Adrenal gland (tissue), 12 donors: Measurements from ENCODE around the gene KIAA0586. TPM values are rescaled to one million over a fixed set of nuclear protein-coding genes. Genes with fewer than 3 reads are reported as not detected.
"Not testable (repeated sequence)": the region's sequence is repeated elsewhere in the genome, so short reads cannot be mapped to it uniquely, and the experiment has no call there.

Experiments
- DNase-seq, 7 donors: peaks; one replicate each; pipeline ENCODE4 v3.0.0-alpha.2; 2019 to 2020
- H3K27ac ChIP-seq, 5 donors: fragments of 200-600 bp; sonication (generic) in 4 of 5; 1 replicate in 3 of 5; 2 replicates in 2 of 5; pipeline versions ENCODE4 v1.5.1 to v1.8.0; 2016 to 2020; ENCODE audit warnings: mild to moderate bottlenecking in 1 of 5
- H3K27me3 ChIP-seq: fragments of 200-600 bp; 2 replicates; pipeline ENCODE4 v1.8.0; 2021
- H3K36me3 ChIP-seq, 2 donors: fragments of 200-600 bp; replicated peaks in 1 of 2; 1 replicate in 1 of 2; 2 replicates in 1 of 2; pipeline versions ENCODE4 v1.5.1 to v1.8.0; 2018 to 2022
- H3K4me1 ChIP-seq, 2 donors: fragments of 200-600 bp; replicated peaks in 1 of 2; 1 replicate in 1 of 2; 2 replicates in 1 of 2; pipeline versions ENCODE4 v1.5.1 to v1.8.0; 2018 to 2021
- H3K4me3 ChIP-seq, 4 donors: fragments of 200-600 bp; sonication (generic) in 3 of 4; one replicate each; pipeline ENCODE4 v1.5.1; 2016 to 2018
- H3K9me3 ChIP-seq, 3 donors: fragments of 200-600 bp; sonication (generic) in 1 of 3; replicated peaks in 1 of 3; 1 replicate in 2 of 3; 2 replicates in 1 of 3; pipeline versions ENCODE4 v1.5.1 to v1.8.0; 2016 to 2021
- POLR2A ChIP-seq, 2 donors: fragments of 450-650 bp; IDR thresholded peaks; one replicate each; pipeline ENCODE4 v1.6.1; 2017; ENCODE audit warnings: antibody characterized with exemption in 2 of 2, mild to moderate bottlenecking in 2 of 2, moderate library complexity in 1 of 2
- WGBS, 4 donors: extraction: QIAGEN DNeasy Blood & Tissue Kit in 2 of 4; methylation state at CpG; one replicate each; pipeline versions ENCODE4 v1.1.5 to v1.1.7; 2013 to 2017; 5-methylcytosine and 5-hydroxymethylcytosine counted together
- intact Hi-C, 2 donors: fragments of 100-400 bp; cut with DNase I; formaldehyde crosslinking; loops; one replicate each; pipeline versions ENCODE4 v1.14.1 to v1.15.0; 2022 to 2023
- polyA plus RNA-seq, 3 donors: library from polyadenylated mRNA; stranded (reverse); fragments of 200-250 nt in 2 of 3; fragments of 350-450 nt in 1 of 3; fragmentation: Illumina TruSeq in 1 of 3; extraction: RNeasy Lipid Tissue Mini Kit (QIAGEN cat#74804) in 1 of 3; gene quantifications; one replicate each; pipeline ENCODE4 v1.2.3, GENCODE V29; 2013 to 2014
- total RNA-seq, 9 donors: library from RNA; depleted of rRNA in 4 of 9; stranded (reverse); fragments of >200 nt in 4 of 9; fragments of 120-200 nt in 1 of 9; fragmentation: NEBNext Ultra II Directional in 1 of 9; extraction: Animal tissue kit (Norgen Biotek cat#: 25700) in 1 of 9; gene quantifications; one replicate each; pipeline versions ENCODE4 v1.1.0 to v1.2.4, GENCODE V29; 2013 to 2023
- TF ChIP-seq, protein P1 (sequence below), 6 experiments: fragments of 450-650 bp in 4 of 6; fragments of 200-600 bp in 2 of 6; sonication (generic) in 1 of 6; IDR thresholded peaks; 1 replicate in 5 of 6; 2 replicates in 1 of 6; pipeline versions ENCODE4 v1.5.1 to v1.8.0; 2016 to 2021; ENCODE audit warnings: antibody characterized with exemption in 6 of 6, mild to moderate bottlenecking in 2 of 6, moderate library complexity in 1 of 6
- donor health status: healthy with polysubstance abuse.
- donor health status: Bipolar disorder and iron deficiency.
- donor health status: DM: yes; HTN: yes; CAD: no.
- donor health status: DM: no; HTN: no; CAD: no.
- donor health status: DM: no; HTN: no; CAD: no.
- donor health status: DM: yes; HTN: yes; CAD: no.

The KIAA0586 gene
- total and polyA plus RNA-seq, 12 donors = 9.1 to 28.7 (median 15.9) TPM

DNA sequence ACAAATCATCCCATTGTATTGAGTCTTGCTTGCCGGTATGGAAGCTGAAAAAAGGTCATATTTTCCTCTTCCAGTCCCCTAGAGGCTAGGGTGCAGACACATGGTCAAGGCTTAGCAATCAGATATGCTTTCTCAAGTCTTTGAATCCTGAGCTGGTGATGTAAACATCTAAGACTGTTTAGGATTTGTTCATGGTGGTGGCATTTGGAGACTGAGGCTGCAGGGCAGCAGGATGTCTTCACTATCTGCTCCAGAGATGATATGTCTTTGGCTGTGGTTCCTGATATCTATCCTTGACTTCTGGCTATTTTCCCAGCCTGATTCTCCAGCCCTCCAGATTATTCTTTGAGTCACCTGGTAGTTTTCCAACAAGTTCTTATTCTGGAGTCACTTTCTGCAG is 159.8 kb downstream of the KIAA0586 start:
- no peak overlapping the region for H3K27ac ChIP-seq
- peak in 6 of 7 donors; percentile 24 to 51 (median 33) for DNase-seq
- intact Hi-C loops = no loop called here
- WGBS, 4 donors = 50 to 68% (median 59%) methylated on average over 1 of the region's 1 CpG
- TF ChIP-seq, protein P1, sequence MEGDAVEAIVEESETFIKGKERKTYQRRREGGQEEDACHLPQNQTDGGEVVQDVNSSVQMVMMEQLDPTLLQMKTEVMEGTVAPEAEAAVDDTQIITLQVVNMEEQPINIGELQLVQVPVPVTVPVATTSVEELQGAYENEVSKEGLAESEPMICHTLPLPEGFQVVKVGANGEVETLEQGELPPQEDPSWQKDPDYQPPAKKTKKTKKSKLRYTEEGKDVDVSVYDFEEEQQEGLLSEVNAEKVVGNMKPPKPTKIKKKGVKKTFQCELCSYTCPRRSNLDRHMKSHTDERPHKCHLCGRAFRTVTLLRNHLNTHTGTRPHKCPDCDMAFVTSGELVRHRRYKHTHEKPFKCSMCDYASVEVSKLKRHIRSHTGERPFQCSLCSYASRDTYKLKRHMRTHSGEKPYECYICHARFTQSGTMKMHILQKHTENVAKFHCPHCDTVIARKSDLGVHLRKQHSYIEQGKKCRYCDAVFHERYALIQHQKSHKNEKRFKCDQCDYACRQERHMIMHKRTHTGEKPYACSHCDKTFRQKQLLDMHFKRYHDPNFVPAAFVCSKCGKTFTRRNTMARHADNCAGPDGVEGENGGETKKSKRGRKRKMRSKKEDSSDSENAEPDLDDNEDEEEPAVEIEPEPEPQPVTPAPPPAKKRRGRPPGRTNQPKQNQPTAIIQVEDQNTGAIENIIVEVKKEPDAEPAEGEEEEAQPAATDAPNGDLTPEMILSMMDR (IDR thresholded peaks at IDR 0.05) = no peak
- TF ChIP-seq POLR2A (IDR thresholded peaks at IDR 0.05) = no peak
- no peak overlapping the region for H3K4me3 ChIP-seq
- no peaks in the 10 kb centered on the region for H3K27me3 ChIP-seq
- H3K36me3 ChIP-seq = no peaks in the 10 kb centered on the region
- H3K4me1 ChIP-seq = no peaks in the 10 kb centered on the region
- no peaks in the 10 kb centered on the region for H3K9me3 ChIP-seq

DNA sequence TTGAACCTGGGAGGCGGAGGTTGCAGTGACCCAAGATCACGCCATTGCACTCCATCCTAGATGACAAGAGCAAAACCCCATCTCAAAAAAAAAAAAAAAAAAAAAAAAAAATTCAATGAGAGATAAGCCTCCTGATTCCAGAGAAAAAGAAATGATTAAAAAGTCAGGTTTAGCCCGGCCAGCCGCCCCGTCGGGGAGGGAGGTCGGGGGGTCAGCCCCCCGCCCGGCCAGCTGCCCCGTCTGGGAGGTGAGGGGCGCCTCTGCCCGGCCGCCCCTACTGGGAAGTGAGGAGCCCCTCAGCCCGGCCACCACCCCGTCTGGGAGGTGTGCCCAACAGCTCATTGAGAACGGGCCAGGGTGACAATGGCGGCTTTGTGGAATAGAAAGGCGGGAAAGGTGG is 160.8 kb downstream of the KIAA0586 start:
- H3K9me3 ChIP-seq, intact Hi-C loops, H3K27me3 ChIP-seq, H3K4me3 ChIP-seq, H3K27ac ChIP-seq, DNase-seq, H3K4me1 ChIP-seq, H3K36me3 ChIP-seq: not testable (repeated sequence)
- WGBS, 4 donors = 86 to 94% (median 89%) methylated on average over 14 to 18 of the region's 18 CpGs

DNA sequence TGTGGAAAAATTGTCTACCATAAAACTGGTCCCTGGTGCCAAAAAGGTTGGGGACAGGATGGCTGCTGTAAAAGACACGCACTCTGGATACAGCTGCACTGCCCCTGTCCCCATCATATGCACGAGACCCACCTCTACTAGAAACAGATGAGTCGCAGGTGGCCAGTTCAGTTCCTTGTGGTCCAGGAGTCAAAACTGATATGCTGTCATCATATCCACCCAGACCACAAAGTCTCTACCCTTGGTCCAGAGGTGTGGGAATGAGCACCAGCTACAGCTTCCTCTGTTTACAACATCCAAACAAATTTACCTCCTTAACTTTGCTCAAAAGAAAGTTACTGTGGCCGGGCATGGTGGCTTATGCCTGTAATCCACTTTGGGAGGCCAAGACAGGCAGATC is 166.5 kb downstream of the KIAA0586 start:
- 88 to 94% (median 91%) methylated on average over 4 of the region's 4 CpGs for WGBS, 4 donors
- Histone ChIP-seq H3K4me3 (no peak overlapping the region), H3K27ac (no peak overlapping the region), H3K36me3 (no peaks in the 10 kb centered on the region), H3K9me3 (no peaks in the 10 kb centered on the region), H3K27me3 (no peaks in the 10 kb centered on the region), H3K4me1 (no peaks in the 10 kb centered on the region)
- no peak for DNase-seq
- intact Hi-C loops = no loop called here
- no peak for TF ChIP-seq POLR2A (IDR thresholded peaks at IDR 0.05)
- TF ChIP-seq, protein P1 (IDR thresholded peaks at IDR 0.05) = no peak

DNA sequence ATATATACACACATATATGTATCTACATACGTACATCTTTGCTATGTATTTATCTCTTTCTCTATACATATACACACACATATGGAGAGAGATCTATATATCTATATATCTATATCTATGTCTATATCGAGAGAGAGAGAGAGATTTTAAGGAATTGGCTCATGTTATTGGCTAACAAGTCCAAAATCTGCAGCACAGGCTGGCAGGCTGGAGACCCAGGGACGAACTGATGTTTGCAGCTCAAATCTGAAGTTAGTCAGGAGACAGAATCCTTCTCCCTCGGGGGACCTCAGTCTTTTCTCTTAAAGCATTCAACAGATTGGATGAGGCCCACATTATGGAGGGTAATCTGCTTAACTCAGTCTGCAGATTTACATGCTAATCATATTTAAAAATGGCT is 169.5 kb downstream of the KIAA0586 start:
- no peak for DNase-seq
- Histone ChIP-seq H3K27me3 (no peaks in the 10 kb centered on the region), H3K4me3 (no peak overlapping the region), H3K27ac (no peak overlapping the region), H3K36me3 (no peaks in the 10 kb centered on the region), H3K4me1 (no peaks in the 10 kb centered on the region), H3K9me3 (no peaks in the 10 kb centered on the region)
- TF ChIP-seq POLR2A (IDR thresholded peaks at IDR 0.05) = no peak
- TF ChIP-seq, protein P1 (IDR thresholded peaks at IDR 0.05) = no peak
- WGBS, 4 donors = 77 to 92% (median 87%) methylated on average over 4 of the region's 4 CpGs
- intact Hi-C loops = no loop called here

DNA sequence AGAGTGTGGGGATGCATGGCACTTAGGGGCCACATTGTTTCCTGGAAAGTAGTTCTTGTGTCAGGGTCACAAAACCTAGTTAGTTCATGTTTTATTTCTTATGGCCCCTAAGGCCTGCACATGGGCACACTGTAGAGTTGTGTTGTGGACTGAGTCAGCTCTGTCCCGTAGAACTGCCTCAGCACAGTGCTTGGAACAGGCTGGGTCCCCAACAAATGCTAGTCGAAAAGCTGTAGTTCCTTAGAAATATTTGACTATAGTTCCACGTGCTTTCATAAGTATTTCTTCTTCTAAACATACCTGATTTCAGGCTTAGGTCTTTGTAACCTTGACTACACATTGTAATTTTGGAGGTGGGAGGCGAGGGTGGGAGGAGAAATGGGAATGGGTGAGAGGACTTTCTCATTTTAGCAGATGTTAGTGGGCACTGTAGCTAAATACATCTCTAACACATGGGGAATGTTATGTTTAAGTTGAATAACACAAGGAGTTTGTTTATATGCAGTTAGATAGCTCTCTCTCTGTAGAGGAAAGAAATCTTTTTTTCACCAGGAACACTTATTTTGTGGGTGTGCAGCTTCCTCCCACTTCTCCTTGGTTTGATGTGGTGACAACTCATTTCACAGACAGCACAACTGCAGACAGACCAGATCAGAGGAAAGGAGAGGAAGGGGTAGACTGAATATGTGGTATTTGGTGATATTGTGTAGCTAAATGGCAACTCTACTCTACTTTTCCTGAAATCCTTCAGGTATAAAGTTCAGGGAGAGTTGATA is 170.7 kb downstream of the KIAA0586 start:
- 70 to 91% (median 90%) methylated on average over 3 to 4 of the region's 4 CpGs for WGBS, 4 donors
- no peaks in the 10 kb centered on the region for H3K36me3 ChIP-seq
- no peak overlapping the region for H3K27ac ChIP-seq
- H3K4me3 ChIP-seq = no peak overlapping the region
- intact Hi-C loops = no loop called here
- H3K9me3 ChIP-seq = no peaks in the 10 kb centered on the region
- DNase-seq = no peak
- TF ChIP-seq, protein P1 (IDR thresholded peaks at IDR 0.05) = no peak
- no peak for TF ChIP-seq POLR2A (IDR thresholded peaks at IDR 0.05)
- no peaks in the 10 kb centered on the region for H3K4me1 ChIP-seq
- no peaks in the 10 kb centered on the region for H3K27me3 ChIP-seq
